HL-60 (cell line): ENCODE data around the gene LIMS2.

Experiments used
- GABPA ChIP-seq: IDR thresholded peaks from 2 replicates; pipeline ENCODE4 v1.6.1; 2012; ENCODE audit warnings: low read depth
- TF ChIP-seq, protein P1 (sequence below): IDR thresholded peaks from one replicate; pipeline ENCODE4 v1.5.1; 2011; ENCODE audit warnings: low read length, control low read depth, inconsistent platforms; ENCODE audit not compliant: insufficient read depth
- TF ChIP-seq, protein P2 (sequence below): IDR thresholded peaks from 2 replicates; pipeline ENCODE4 v1.6.1; 2012; ENCODE audit warnings: low read depth; ENCODE audit not compliant: insufficient replicate concordance

DNA sequence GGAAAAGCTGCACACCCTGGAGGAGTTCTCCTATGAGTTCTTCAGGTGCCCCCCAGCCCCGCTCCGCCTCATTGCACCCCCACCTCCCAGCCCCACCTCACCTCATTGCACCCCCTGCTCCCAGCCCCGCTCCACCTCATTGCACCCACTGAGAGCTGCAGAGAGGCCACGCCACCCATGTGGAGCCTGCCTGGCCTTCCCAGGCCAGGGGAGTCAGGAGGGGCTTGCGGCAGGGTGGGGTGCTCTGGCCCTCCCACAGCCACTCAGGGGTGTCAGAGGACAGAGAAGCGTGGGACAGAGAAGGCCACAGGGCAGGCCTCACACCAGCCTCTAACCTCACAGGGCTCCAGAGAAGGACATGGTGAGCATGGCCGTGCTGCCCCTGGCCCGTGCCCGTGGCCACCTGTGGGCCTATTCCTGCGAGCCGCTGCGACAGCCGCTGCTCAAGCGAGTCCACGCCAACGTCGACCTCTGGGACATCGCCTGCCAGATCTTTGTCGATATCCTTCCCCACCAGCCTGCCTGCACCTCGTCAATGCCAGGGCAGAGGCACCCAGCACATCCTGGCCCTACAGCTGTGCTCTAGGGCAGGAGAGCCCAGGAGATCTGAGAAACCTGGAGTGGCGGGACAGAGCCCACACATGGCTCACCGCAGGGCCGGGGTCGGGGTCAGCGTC is 44.3 kb downstream of the LIMS2 start:
- TF ChIP-seq GABPA = no peak
- TF ChIP-seq, protein P1, sequence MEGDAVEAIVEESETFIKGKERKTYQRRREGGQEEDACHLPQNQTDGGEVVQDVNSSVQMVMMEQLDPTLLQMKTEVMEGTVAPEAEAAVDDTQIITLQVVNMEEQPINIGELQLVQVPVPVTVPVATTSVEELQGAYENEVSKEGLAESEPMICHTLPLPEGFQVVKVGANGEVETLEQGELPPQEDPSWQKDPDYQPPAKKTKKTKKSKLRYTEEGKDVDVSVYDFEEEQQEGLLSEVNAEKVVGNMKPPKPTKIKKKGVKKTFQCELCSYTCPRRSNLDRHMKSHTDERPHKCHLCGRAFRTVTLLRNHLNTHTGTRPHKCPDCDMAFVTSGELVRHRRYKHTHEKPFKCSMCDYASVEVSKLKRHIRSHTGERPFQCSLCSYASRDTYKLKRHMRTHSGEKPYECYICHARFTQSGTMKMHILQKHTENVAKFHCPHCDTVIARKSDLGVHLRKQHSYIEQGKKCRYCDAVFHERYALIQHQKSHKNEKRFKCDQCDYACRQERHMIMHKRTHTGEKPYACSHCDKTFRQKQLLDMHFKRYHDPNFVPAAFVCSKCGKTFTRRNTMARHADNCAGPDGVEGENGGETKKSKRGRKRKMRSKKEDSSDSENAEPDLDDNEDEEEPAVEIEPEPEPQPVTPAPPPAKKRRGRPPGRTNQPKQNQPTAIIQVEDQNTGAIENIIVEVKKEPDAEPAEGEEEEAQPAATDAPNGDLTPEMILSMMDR = no peak
- TF ChIP-seq, protein P2, sequence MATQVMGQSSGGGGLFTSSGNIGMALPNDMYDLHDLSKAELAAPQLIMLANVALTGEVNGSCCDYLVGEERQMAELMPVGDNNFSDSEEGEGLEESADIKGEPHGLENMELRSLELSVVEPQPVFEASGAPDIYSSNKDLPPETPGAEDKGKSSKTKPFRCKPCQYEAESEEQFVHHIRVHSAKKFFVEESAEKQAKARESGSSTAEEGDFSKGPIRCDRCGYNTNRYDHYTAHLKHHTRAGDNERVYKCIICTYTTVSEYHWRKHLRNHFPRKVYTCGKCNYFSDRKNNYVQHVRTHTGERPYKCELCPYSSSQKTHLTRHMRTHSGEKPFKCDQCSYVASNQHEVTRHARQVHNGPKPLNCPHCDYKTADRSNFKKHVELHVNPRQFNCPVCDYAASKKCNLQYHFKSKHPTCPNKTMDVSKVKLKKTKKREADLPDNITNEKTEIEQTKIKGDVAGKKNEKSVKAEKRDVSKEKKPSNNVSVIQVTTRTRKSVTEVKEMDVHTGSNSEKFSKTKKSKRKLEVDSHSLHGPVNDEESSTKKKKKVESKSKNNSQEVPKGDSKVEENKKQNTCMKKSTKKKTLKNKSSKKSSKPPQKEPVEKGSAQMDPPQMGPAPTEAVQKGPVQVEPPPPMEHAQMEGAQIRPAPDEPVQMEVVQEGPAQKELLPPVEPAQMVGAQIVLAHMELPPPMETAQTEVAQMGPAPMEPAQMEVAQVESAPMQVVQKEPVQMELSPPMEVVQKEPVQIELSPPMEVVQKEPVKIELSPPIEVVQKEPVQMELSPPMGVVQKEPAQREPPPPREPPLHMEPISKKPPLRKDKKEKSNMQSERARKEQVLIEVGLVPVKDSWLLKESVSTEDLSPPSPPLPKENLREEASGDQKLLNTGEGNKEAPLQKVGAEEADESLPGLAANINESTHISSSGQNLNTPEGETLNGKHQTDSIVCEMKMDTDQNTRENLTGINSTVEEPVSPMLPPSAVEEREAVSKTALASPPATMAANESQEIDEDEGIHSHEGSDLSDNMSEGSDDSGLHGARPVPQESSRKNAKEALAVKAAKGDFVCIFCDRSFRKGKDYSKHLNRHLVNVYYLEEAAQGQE = no peak
